NCI-H2029 treated with DMSO at 0.1 percent for 48 hours (cell line): Measurements from ENCODE around the gene VPS8.
A peak's percentile ranks its signal among the peaks of the same experiment; 100 is the strongest.

ENCODE experiments used
- DNase-seq: peaks from one replicate; lab custom pipeline; 2025; lab: John Stamatoyannopoulos, UW

Gene VPS8

GRCh38 chr3:184811999-184812661 lies at the start of gene VPS8:
Gene VPS8 (plus strand): TSS chr3:184812166. CDS start chr3:184824633, 12,467 bp downstream.
- DNase-seq: peak; percentile 95

- DNase-seq: no peak
These were observed 47.8 kb upstream of the VPS8 start for GRCh38 chr3:184764191-184764590.

- DNase-seq: no peak
These were observed 46.8 kb upstream of the VPS8 start for GRCh38 chr3:184765047-184765729.

- DNase-seq: no peak
These were observed 46.3 kb upstream of the VPS8 start for GRCh38 chr3:184765730-184766074.

- no peak for DNase-seq
These were observed 45.3 kb upstream of the VPS8 start for GRCh38 chr3:184766555-184767261.

GRCh38 chr3:184767377-184767776 lies 44.6 kb upstream of the VPS8 start:
- no peak for DNase-seq

- DNase-seq: no peak
These were observed 42.4 kb upstream of the VPS8 start for GRCh38 chr3:184769382-184770170.

- DNase-seq: no peak
These were observed 41.4 kb upstream of the VPS8 start for GRCh38 chr3:184770541-184770940.

GRCh38 chr3:184771301-184772127 lies 40.5 kb upstream of the VPS8 start:
- no peak for DNase-seq

GRCh38 chr3:184772667-184773272 lies 39.2 kb upstream of the VPS8 start:
- DNase-seq: no peak

- no peak for DNase-seq
These were observed 38.4 kb upstream of the VPS8 start for GRCh38 chr3:184773283-184774186.

- DNase-seq: no peak
These were observed 35.0 kb upstream of the VPS8 start for GRCh38 chr3:184776916-184777315.

GRCh38 chr3:184777566-184778356 lies 34.2 kb upstream of the VPS8 start:
- peak; percentile 38 for DNase-seq

- no peak for DNase-seq
These were observed 33.3 kb upstream of the VPS8 start for GRCh38 chr3:184778426-184779332.

- DNase-seq: no peak
These were observed 30.9 kb upstream of the VPS8 start for GRCh38 chr3:184780981-184781515.

GRCh38 chr3:184781801-184782200 lies 30.2 kb upstream of the VPS8 start:
- DNase-seq: no peak

- no peak for DNase-seq
These were observed 28.6 kb upstream of the VPS8 start for GRCh38 chr3:184783319-184783718.
